DMS53 treated with DMSO at 0.1 percent for 48 hours (cell line): ENCODE measurements around the gene IL17C.
"Not testable (repeated sequence)": the region's sequence is repeated elsewhere in the genome, so short reads cannot be mapped to it uniquely, and the experiment has no call there.

Experiments
- DNase-seq: peaks from one replicate; lab custom pipeline; 2025; ENCODE audit not compliant: unreplicated experiment; lab: John Stamatoyannopoulos, UW

IL17C gene

DNA sequence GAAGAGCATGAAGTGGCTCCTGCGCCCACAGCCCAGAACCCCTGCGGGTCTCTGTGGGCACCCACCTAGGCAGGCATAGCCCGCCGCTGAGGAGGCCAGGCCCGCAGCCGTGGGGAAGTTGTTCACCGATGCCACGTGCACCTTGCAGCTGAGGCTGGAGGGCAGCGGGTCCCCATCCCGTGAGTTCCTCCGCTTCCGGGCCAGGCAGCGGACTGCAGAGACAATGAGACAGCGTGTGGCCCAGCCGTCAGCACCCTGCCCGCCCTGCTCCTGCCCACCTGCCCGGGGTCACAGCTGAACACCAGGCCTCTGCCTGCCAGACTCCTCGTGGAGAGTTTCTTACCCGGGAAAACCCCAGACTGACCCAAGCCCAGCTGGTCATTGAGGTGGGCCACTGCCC lies 19.0 kb downstream of the IL17C start:
- no peak for DNase-seq

DNA sequence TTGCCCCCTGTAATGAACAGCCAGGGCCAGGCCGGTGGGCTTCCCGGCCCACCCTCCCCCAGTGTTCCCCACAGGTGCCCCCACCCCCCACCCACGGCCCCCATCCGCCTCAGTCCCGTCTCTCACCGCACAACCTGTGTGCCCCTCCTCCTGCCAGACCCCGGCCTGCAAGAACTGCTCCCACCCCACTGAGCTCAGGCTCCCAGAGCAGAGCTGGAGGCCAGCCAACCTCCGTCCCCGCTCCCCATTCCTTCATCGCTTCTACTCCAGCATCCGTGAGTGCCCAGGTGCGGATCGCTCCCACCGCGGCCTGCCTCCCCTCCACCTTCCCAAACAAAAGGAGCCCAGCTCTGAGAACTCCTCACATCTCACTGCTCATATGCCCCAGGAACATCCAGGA lies 20.3 kb downstream of the IL17C start:
- DNase-seq, result no peak

DNA sequence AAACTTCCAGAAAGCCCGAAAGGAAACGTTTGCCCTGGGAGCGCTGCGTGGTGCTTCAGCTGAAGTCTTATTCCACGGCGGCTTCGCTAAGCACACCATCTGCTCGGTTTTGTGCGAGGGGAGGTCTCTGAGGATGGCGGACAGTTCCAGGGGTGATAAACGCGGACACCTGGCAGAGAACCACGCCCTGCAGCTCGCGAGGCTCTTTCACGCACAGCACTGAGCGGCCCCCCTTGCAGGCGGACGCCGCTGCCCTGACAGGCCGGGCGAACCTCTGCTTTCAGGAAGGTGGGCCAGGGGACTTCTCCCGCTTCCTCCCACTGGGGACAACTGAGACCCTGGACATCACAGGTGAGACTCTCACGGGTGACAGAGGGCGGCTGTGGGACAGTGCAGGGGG lies 20.8 kb downstream of the IL17C start:
- DNase-seq, result no peak

DNA sequence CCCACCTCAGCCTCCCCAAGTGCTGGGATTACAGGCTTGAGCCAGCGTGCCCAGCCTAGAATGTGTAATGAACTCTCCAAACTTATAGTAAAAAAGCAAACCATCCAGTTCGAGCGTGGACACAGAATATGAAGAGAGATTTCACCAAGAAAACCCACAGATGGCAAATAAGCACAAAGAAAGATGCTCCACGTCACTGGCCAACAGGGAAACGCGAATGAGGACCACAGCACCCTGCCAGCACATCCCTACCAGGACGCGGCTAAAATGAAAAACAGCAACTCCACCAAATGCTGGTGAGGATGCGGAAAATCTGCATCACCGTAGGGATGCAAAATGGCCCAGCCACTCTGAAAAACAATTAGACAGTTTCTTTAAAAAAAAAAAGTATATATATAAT lies 23.1 kb downstream of the IL17C start:
- DNase-seq, result no peak

DNA sequence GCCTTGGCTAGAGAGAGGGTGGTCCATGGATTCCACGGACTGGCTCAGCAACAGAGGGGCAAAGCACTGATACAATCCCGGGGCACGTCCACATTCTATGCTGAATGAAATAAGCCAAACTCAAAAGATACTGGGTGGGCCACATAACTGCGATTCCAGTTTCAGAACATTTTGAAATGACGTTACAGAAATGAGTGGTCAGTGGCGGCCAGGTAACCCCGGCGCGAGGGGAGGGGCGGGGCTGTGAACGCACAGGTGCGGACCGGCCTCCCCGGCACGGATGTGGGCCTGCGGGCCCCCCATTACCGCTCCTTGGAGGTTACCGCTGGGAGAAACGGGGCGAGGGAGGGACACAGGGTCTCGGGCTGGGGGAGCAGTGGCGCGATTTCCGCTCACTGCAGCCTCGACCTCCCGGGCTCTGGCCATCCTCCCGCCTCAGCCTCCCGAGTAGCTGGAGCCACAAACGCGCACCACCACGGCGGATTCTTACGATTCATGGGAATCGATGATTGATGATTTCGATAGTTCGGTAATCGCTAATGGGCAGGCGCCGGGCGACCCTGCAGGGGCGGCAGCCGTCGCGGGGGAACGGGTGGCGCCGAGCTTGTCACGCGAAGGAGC lies 24.0 kb downstream of the IL17C start:
- no peak for DNase-seq

DNA sequence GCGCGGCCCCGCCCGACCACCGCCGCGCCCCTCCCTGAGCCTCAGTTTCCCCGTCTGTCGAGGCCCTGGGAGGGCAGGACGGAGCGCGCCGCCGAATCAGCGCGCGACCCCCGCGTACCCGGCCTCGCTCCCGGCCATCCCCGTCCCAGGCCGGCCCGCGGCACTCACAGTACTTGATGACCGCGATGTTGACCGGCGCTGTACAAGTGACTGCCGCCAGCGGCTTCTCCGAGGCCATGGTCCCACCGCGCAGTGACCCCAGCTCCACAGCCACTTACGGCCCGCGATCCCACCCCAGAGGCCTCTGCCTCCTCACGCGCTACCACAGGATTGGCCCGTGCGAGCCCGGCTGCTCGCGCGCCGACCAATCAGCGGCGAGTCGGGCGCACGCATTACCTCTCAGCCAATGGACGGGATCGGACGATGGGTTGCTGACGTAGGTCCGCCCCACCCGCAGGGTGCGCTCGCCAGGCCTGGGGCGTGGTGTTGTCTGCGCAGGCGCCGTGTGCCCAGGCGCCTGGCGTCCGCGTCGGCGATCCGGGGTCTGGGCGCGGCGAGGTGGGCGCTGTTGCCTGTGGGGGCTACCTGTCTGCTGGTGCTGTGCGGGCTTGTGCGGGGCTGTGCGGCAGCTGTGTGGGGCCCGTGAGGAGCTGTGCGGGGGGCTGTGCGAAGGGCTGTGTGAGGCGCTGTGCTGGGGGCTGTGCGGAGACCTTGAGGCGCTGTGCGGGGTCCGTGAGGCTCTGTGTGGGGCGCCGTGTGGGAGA lies 24.7 kb downstream of the IL17C start, which contains the start of gene MVD:
TSS of gene MVD (minus strand) at position 249 of the 764 bp plus-strand sequence. CDS start at position 238, 11 bp downstream.
- DNase-seq, result peak; percentile 89

DNA sequence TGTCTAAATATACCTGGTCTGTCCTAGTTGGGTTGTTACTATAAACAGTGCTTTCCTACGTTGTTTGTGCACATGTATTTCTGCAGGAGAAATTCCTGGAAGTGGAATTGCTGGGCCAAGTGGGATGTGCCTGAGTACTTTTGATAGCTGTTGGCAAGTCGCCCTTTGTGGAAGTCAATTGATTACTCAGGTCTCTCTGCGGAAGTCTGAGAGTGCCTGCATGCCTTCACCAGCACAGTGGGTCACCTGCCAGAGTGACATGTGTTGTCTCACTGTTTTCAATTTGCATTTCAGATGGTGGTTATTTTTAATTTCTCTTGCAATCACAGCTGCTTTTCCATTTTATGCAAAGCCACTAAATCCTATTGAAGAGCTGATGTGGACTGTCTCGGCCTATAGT lies 26.8 kb downstream of the IL17C start:
- DNase-seq, result no peak

DNA sequence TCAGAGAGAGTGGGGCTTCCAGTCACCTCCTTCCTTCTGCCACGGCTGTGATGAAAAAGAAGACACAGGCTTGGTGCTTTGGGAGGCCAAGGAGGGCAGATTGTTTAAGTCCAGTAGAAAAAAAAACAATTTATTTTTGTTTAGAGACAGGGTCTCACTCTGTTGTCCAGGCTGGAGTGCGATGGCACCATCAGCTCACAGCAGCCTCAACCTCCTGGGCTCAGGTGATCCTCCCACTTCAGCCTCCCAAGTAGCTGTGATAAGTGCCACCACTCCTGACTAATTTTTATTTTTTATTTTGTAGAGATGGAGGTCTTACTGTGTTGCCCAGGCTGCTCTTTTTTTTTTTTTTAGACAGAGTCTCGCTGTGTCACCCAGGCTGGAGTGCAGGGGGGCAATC lies 27.2 kb downstream of the IL17C start:
- no peak for DNase-seq

DNA sequence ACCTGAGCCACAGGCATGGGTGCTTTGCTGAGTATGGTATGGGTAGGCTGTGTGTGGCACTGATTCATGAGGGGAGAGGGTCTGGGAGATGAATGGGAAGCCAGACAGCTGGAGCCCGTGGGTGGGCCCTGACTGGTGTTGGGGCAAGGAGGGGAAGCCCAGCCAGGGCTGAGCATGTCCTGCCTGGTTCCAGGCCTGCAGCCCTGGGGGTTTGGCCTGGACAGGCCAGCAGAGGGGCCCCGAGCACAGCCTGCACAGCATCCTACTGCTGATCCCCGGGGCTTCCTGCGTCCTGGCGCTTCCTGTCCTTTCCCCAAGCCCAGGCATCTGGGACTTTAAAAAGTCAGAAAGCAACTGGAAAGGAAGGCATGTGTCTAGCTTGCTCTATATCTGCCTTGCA lies 29.1 kb downstream of the IL17C start:
- DNase-seq, result no peak

DNA sequence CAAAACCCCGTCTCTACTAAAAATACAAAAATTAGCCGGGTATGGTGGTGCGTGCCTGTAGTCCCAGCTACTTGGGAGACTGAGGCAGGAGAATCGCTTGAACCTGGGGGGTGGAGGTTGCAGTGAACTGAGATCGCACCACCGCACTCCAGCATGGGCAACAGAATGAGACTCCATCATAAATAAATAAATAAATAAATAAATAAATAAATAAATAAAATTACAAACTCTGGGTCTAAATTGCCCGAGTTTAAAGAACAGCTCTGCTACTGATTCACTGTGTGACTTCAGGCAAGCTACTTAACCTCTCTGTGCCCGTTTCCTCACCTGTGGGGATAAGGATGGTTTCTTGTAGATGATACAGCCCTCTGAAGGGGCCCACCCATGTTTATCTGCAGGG lies 31.1 kb downstream of the IL17C start:
- not testable (repeated sequence) for DNase-seq

DNA sequence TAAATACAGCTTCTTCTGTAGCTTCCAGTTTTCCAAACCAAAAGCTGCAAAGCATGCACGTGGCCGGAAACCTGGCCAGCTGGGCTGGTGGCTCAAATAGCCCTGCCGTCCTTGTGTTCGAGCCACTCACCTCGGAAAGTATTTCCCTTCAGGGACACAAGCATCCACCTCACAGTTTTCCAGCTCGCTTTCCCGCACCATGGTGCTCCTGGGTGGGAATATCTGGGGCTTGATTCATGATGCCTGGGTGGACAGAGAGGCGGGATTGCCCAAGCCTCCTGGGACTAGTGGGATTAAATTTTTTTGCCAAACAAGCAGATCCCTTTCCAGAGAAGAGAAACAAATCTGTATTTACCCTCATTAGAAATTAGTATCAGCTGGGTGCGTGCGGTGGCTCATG lies 31.6 kb downstream of the IL17C start:
- DNase-seq, result no peak

DNA sequence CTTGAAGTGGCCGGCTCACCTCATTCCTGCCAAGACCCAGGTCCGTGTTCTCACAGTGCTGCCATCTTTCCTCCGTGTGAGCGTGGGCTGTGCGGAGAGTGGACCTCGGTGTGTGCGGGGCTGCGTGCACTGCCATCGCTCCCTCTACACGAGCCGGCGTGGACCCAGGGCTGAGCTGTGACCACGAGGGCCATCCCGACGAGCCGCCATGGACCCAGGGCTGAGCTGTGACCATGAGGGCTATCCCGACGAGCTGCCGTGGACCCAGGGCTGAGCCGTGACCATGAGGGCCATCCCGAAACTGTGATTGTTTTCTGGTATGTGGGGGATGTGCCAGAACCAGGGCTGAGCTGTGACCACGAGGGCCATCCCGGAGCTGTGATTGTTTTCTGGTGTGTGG lies 33.4 kb downstream of the IL17C start:
- no peak for DNase-seq

DNA sequence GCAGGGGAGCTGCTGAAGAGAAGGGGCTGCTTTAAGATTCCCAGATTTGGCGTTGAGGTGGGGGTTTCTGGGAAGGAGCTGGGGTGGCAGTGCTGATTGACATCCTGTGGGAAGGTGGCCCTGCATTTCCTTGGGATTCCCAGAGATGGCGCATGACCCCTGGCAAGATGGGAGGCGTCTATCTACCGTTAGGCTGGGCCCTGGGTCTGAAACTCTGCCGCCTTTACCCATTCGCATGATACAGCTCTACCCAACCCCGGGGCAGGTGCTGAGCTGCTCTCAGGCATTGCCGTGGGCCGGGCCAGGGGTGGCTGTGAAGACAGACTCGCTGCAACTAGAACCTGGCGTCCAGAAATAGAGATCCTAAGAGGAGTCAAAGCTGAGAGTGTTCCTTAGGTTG lies 34.4 kb downstream of the IL17C start:
- peak; percentile 7 for DNase-seq

DNA sequence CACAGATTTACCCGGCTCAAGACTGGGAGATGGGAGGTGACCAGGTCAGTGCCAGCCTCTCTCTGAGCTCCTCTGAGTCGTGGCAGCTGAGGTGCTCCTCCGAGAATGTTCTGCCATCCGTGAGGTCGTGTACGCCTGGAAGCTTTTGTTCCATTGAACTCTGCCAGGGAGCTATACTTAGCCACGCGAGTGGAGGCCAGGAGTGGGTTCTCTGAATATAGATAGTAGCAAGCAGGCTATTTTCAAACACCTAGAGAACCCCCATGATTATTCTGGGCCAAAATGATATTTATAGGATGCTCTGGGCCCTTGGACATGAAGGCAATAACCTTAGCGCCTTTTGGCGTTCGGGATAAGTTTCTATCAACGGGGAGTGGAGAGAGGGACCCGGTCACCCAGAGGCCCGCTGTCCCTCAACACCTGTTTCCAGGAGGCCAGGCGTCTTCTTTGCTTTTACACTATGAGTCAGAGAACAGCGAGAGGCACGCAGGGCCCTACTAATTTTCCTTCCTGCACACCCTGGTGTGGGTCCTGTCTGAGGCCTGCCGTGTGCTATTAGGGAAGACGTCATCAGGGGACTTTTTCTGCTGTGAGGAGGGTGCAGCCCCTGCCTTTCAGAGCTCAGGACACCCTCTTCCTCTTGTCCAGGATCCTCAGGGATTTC lies 35.5 kb downstream of the IL17C start:
- no peak for DNase-seq

DNA sequence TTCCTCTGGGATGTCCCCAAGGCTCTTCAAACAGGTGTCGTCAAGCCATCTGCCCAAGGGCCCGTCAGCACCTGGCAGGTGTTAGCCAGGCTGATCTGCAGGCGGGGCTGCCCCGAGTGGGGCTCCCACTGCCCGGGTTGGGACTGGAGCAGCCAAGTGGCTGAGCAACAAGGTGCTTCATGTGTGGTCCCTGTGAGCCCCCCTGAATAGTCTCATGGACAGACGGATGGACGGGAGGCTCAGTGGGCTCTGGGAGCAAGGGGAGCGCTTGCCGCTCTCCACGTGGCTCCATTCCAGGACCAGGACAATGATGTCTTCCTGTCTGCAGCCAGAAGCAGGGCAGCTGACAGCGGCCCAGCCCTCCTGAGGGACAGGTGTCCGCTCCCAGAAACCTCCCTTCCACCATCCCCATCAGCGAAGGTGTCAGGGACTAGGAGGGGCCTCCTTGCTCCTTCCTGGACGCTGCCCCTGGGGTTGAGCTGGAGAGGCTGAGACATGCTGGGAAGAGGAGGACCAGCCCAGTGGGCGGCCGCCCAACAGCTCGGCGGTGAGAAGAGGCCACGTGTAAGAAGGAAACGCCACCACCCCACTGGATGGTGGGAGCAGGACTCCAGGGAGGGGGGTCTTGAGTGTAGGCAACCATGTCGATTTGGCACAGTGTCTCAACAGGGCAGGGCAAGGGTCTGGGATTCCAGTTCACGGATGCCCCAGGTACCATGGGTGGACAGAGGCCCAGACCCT lies 38.3 kb downstream of the IL17C start:
- no peak for DNase-seq

DNA sequence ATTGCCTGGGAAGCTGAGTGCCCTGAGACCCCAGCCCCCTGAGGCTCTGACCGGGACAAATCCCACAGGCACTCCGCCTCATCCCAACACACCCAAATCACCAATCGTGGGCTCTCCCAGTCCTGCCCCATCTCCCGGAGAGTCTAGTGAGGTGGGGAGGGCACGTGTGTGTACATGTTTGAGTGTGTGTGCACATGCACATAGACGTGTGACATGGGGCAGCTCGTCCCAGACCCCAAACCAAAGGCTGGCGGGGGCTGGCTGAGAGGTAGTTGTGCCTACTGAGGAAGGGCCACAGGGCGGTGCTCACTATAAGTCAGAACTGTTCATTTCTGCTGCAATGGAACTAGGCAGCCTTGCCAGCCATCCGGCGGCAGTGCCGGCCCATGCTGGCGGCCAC lies 39.3 kb downstream of the IL17C start:
- DNase-seq, result no peak

DNA sequence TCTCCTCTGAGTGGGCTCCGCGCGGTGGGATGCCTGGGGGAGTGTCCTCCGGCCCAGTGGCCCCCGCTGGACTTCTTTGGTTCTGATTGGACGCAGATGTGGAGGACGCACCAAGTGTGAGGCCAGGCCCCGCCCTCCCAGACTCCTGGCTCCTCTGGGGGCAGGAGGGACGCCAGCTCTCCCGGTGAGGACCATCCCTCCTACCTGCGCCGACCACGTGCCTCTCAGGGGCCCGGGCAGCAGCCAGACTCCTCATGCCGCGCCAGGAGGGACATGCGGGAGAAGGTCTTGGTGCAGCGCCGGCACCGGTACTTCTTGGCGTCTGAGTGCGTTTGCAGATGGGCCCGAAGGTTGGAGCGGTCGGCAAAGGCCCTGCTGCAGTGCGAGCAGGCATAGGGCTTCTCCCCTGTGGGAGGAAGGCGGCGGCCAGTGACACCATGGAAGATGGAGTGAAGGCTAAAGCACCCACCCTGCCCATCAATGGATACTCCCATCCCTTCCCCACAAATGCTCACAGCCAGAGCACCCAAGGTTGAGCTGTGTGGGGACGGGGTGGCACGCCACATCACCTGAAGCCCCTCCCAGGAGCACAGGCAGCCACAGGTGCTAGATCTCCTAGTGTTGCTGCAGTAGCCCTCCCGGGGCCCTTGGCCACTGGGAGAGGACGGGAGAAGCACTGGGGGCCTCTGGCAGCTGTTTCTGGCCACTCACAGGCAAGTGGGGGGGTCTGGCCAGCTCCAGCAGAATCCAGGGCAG lies 40.0 kb downstream of the IL17C start:
- no peak for DNase-seq

DNA sequence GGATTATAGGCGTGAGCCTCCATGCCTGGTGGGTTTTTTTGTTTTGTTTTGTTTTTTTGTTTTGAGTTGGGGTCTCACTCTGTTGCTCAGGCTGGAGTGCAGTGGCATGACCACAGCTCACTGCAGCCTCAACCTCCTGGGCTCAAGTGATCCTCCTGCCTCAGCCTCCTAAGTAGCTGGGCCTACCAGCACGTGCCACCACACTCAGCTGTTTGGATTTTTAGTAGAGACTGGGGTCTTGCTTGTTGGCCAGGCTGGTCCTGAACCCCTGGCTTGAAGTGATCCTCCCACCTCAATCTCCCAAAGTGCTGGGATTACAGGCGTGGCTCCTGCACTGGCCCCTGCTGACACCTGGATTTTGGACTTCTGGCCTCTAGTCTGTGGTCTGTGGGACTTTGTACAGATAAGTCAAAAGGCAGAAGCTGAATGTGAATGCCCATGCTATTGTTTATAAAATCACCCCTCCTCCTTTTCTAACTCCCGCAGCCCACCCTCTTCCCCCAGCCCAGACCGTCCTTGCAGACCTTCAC lies 42.2 kb downstream of the IL17C start:
- no peak for DNase-seq

DNA sequence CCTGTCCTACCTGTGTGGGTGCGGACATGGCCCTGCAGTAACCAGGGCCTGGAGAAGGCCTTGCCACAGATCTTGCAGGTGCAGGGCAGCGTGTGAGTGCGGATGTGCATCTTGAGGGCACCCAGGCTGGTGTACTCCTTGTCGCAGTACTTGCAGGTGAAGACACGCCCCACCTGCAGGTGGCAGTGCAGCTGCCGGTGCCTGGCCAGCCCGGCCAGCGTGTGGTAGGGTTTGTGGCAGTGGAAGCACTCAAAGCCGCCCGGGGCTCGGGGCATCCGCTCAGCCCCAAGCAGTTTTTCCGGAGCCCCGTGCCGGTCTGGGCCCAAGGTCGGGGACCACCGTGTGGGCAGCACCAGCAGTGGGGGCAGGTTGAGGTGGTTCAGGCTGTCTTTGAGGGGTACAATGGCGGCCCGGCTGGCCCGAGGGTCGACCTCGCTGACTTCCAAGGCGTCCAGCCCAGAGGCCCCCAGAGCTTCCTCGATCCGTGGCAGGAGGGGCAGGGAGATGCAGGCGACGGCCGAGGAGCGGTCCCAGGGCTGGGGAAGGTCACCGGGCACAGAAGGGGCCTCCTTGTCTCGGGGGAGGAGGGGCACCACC lies 42.8 kb downstream of the IL17C start:
- DNase-seq, result peak; percentile 41
